ENCODE measurements around the gene THAP12.

- no peak for TF ChIP-seq ZNF512 (CRISPR knock-in tag; IDR thresholded peaks at IDR 0.05)
- no peak for TF ChIP-seq YEATS4 (CRISPR knock-in tag; IDR thresholded peaks at IDR 0.05; ENCODE audit: borderline replicate concordance)
Observed at GRCh38 chr11:76424891-76425290, 44.0 kb upstream of the THAP12 start.

All from HepG2 (cell line).